CD4-positive, alpha-beta T cell treated with Interleukin-4 for 1 hour (primary cell): Measurements from ENCODE around the gene BCR.

Experiments
- DNase-seq, 2 donors: peaks; one replicate each; pipeline ENCODE4 v3.0.0-alpha.2; 2020 to 2022

BCR gene

DNA sequence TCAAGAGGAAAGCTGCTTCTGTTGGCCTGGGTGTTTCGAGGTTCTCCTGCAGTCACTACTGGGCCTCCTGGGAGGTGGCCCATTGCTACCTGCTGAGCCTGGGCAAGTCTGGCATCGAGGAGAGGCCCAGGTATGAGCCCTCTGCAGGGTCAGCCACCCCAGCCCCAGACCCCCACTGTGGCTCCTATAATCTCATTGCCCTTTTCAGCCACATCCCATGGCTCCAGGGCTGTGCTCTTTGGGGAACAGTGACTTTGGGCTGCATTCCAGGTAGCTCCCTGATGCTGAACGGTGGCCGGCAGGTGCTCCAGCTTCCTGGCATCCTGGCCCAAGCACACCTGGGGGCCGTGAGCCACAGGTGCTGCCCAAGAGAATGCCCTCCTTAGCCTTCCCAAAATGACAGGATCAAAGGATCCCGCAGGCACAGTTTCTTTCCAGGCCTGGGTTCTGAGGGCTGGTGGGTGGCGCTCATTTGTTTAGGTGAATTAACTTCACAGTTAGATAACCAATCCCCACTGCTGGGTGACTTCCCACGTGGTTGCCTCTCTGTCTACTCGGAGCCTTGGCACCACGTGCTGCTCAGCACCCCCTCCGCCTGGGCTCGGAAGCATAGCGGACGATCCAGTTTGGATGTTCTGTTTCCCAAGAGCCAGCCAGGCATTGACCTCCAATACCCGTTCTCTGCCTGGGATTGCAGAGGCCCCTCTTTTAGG lies 97.4 kb downstream of the BCR start:
- no peak for DNase-seq

DNA sequence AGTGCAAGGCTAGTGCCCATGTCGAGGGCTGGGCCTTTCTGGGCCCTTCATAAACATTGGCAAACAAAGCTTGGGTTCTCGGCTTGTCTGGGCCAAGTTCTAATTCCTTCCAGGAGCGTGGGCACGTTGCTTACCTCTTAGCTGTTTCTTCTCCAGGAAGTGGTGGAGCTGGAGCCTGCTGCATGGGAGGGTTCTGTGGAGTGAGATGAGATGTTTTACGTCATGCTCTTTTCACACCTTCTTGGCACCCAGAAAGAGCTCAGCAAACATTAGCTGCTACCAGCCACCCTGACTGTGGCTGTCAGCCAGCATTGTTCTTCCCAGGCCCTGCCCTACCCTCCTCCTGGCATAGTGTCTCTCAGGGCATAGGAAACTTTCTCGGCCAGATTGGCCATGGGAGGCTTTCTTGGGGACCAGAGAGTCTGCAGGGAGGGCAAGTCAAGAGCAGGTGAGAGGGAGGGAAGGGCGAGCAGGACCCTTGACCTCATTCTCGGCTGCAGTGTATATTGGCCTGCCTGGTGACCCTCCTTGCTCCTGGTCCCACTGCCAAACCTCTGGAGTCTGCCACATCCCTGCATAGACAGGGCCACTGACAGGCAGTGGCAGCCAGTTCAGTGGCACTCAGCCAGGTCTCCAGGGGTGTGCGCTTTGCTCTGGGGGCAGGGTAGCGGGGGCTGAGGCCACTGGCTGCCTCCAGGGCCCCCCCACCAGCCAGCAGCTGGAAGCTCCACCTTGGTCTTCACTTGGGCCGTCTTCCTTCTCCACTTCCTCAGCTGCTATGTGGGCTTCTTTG lies 98.8 kb downstream of the BCR start:
- DNase-seq: peak; percentile 29 to 40

DNA sequence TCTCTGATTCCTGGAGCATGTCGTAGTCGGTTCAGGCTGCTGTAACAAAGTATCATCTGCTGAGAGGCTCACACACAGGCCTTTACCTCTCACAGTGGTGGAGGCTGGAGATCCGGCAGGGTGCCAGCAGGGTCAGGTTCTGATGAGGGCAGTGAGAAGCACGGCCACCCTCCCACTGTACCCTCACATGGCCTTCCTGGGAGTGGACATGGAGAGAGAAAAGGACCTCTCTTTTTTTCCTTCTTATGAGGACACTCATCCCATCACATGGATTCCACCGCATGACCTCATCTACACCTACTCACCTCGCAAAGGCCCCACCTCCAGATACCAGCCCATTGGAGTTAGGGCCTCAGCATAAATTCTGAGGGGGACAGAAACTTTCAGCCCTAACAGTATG lies 99.5 kb downstream of the BCR start:
- no peak for DNase-seq

- no peak for DNase-seq
These were observed 100.2 kb downstream of the BCR start for GRCh38 chr22:23280356-23281052.

DNA sequence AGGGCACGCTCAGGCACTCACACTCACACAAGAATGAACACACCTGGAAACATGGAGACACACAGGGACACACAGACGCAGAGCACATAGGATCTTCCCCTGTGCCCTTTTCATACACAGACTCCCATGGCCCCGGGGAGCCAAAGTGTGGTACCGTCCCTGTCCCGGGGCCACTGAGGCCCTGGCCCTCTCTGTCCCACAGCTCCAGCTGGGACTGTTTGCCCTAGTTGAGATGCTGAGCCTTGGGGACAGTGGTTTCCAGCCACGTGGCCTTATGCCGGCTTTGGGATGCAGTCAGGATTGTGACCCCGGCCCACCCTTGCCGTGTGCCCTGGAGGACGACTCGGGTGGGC lies 100.7 kb downstream of the BCR start:
- no peak for DNase-seq

DNA sequence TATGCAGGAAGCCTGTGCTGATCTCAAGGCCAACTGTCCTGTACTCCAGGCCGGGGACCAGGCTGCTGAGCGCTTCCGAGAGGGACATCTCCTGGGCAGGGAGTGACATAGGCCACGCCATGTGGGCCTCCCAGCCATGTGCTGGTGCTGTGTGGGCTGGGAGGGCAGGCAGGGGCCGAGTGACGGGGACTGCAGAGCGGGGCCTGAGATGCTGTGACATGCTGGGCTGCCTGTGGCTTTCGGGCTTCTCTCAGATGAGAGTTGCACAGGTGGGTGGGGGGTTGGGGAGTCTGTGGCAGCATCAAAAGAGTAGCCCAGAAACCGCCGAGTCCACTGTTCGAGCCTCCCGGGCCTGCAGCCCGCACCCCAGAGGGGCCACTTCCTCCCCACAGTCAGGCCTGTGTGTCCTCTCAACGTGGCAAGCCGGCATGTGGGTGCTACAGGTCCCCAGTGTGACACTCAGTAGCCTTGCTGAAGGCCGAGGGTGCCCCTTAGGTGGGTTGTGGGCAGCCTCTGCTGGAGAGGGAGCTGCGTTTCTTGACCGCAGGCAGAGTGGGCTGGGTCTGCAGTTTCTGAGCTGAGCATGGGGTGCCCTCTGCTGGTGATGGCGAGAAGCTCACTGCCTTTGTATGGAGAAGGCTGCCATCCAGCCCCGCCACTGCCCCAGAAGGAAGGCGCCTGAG lies 101.2 kb downstream of the BCR start:
- peak; percentile 82 to 84 for DNase-seq

- DNase-seq: no peak
These were observed 101.8 kb downstream of the BCR start for GRCh38 chr22:23282089-23282501.

DNA sequence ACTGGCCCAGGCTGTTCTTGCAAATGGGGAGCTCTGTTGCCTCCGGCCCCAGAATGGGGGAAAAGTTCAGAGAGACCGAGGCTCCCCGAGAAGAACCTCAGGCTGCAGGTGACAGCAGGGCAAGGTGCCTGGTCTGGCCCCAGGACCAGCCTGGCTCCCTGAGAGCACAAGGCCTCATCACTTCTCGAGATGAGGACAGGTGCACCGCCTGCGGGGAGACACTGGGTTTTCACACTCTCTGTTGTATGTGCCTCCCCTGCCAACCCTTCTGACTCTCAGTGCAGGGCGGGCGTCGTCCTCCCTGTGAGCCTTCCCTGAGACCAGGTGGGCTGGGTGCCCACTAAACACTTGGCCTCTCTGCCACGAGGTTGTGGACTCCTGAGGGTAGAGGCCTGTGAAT lies 102.2 kb downstream of the BCR start:
- DNase-seq: no peak

- no peak for DNase-seq
These were observed 102.7 kb downstream of the BCR start for GRCh38 chr22:23282986-23283385.

GRCh38 chr22:23283591-23284503 lies 103.5 kb downstream of the BCR start:
- DNase-seq: no peak

GRCh38 chr22:23284504-23285033 lies 104.3 kb downstream of the BCR start:
- DNase-seq: no peak

GRCh38 chr22:23285236-23285635 lies 104.9 kb downstream of the BCR start:
- DNase-seq: no peak

DNA sequence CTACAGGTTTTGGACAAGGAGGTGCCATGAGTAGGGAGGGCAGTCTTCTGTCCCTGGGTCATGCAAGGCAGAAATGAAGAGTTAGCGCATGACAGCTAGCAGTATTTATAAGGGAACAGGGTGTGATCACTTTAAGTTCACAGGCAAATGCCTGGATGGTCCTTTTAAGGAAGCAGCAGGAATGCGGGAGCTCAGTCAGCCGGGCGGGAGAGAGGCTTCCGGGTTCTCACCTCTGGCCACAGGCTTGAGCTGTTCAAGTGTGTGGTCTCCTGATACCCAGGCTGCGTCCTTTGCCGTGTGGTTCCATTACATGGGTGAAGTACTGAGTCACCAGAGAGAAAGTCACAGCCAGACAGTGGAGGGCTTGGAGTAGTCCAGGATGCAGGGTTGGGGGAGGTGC lies 105.4 kb downstream of the BCR start:
- no peak for DNase-seq

- no peak for DNase-seq
These were observed 106.0 kb downstream of the BCR start for GRCh38 chr22:23286296-23286695.

DNA sequence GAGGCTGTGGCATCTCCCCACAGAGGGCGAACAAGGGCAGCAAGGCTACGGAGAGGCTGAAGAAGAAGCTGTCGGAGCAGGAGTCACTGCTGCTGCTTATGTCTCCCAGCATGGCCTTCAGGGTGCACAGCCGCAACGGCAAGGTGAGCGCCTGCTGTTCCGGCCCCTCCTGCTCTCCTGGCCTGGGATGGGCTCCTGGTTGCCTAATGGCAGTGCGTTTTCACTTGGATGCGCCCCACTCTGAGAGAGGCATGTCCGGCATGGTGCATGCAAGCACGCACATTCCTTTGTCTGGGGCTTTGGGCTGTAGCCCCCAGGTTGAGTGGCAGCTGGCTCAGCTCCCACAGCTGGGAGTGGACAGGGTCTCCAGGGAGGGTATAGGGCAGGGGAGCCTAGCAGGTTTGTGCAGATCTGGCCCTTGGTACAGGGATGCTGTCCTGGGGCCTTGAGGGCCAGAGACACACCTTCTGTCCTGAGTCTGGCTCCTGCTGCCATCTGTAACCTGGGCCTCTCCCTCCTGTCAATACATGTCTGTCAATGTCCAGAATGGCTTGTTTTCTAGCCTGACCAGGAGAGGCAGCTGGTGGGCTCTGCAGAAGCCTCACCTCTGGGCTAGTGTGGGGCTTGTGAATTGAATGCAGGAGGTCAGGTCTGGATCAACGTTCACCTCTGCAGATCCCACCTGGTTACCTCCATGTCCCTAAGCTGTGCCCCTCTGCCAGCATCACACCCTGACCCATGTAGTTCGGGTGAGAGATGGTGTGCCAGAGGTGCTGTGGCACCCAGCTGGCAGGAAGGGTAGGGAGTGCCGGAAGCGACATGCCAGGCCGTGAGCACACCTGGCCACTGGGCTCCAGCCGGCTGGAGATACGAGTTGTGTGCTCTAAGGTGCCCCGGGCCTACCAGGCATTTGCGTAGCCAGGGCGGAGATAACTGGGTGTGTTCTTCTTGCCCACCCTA lies 107.1 kb downstream of the BCR start:
- DNase-seq: no peak

DNA sequence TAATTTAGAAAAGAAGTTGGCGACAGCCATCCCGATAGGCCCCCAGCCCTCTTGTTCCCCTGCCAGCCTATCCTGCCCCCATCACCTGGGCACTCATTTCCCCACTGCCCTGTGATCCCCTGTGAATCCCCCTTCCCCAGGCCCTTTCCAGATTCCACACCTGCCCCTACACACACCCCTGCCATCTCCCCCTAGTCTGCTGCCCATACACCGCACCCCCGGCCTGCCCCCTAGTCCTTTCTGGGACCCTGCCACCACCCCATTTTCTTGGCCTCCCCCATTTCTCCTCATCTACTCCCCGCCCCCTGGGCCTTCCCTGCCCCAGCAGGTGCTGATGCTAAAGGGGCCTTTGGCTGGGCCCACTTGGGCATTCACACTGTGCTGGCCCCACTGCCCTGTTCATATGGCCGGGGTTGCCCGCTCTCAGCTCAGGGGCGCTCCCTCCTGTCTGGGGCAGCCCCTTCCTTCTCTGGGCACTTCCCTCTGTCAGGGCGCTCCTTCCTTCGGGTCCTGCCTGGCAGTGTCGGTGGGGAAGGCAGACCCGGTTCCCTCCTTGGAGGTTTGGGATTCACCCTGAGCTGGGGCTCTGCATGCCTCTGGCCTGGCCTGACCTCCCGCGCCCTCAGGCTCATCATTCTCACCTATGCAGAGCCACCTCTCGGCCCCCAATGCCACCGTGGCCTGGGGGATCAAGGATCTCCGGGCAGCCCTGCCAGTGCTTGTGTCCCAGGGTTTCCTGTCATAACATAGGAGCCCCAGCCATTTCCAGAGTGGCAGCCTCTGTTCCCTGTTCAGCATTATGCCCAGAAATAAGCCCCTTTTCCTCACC lies 108.2 kb downstream of the BCR start:
- no peak for DNase-seq

GRCh38 chr22:23289130-23289503 lies 108.8 kb downstream of the BCR start:
- no peak for DNase-seq

GRCh38 chr22:23289851-23290724 lies 109.8 kb downstream of the BCR start:
- peak; percentile 52 to 57 for DNase-seq
